ENCODE results near the gene ATP1A2.

GRCh38 chr1:160144921-160145320 lies 29.4 kb downstream of the ATP1A2 start:
- no peak for TF ChIP-seq CTCF (IDR thresholded peaks at IDR 0.05)
- TF ChIP-seq POLR2A (IDR thresholded peaks at IDR 0.05), result no peak
